ENCODE measurements around the gene DCLK3. TPM values are rescaled to one million over a fixed set of nuclear protein-coding genes. Genes with fewer than 3 reads are reported as not detected.

Gene DCLK3
- total RNA-seq, 1 experiment from 2014 or later: not detected

DNA sequence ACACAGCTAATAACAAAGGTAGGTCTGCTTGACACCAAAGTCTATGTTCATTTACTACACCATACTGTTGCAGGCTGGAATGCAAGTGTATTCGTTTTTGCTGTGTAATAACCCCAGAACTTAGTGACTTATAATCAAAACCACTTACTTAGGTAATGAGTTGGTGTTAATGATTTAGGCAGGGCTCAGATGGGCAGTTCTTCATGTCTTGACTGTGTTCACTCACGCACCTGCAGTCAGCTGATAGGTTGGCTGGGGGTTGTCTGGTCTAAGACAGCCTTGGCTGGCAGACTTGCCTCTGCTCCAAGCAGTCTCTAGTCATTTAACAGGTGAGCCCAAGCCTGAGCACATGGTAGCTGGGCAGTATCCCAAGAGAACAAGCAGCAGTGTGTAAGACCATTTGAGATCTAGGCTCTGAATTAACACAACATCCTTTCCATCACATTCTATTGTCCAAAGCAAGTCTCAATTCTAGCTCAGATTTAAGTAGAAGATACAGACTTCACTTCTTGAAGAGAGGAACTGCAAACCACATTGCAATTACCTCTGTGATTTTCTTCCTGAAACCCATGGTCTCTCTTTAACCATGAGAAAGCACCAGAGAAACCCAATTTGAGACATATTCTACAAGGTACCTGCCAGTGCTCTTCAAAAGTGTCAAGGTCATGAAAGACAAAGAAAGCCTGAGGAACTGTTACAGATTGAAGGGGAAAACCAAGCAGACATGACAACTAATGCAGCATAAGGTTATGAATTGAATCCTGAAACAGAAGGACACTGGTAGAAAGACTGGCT is 13.3 kb upstream of the DCLK3 start:
- no peak overlapping the region for H3K4me3 Mint-ChIP-seq (ENCODE audit: unreplicated experiment)
- no peaks in the 10 kb centered on the region for H3K9me3 Mint-ChIP-seq (ENCODE audit: unreplicated experiment)
- no peaks in the 10 kb centered on the region for H3K4me1 Mint-ChIP-seq (ENCODE audit: low read depth, unreplicated experiment)
- Histone ChIP-seq H3K27me3 (replicated peaks; ENCODE audit: control insufficient read depth, insufficient read depth, low read length) (no peaks in the 10 kb centered on the region), H3K4me1 (peaks cover 9% of the 10 kb centered on the region; the same call in 1 of the 2 replicates), H3K4me3 (ENCODE audit: low read depth, low read length) (no peak overlapping the region), H3K9me3 (no peaks in the 10 kb centered on the region), H3K36me3 (ENCODE audit: control insufficient read depth, insufficient read depth, low read length) (no peaks in the 10 kb centered on the region)
- DNase-seq: no peak
- intact Hi-C loops (cut with micrococcal nuclease; ENCODE audit: unreplicated experiment): no loop called here
- no TSS peak for BruUV-seq (replicated peaks)
- no peaks in the 10 kb centered on the region for H3K36me3 Mint-ChIP-seq (ENCODE audit: insufficient read depth, unreplicated experiment)
- H3K27me3 Mint-ChIP-seq (ENCODE audit: insufficient read depth, unreplicated experiment): peaks cover 7% of the 10 kb centered on the region
- ChIA-PET CTCF (no interaction called here), POLR2A (no interaction called here)
- H3K27ac Mint-ChIP-seq (ENCODE audit: unreplicated experiment): no peak overlapping the region
- TF ChIP-seq, protein P1, sequence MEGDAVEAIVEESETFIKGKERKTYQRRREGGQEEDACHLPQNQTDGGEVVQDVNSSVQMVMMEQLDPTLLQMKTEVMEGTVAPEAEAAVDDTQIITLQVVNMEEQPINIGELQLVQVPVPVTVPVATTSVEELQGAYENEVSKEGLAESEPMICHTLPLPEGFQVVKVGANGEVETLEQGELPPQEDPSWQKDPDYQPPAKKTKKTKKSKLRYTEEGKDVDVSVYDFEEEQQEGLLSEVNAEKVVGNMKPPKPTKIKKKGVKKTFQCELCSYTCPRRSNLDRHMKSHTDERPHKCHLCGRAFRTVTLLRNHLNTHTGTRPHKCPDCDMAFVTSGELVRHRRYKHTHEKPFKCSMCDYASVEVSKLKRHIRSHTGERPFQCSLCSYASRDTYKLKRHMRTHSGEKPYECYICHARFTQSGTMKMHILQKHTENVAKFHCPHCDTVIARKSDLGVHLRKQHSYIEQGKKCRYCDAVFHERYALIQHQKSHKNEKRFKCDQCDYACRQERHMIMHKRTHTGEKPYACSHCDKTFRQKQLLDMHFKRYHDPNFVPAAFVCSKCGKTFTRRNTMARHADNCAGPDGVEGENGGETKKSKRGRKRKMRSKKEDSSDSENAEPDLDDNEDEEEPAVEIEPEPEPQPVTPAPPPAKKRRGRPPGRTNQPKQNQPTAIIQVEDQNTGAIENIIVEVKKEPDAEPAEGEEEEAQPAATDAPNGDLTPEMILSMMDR (IDR thresholded peaks at IDR 0.05; ENCODE audit: insufficient read depth in 1 of 2, low read depth in 1 of 2, low read length in 1 of 2, severe bottlenecking in 1 of 2, unreplicated experiment in 1 of 2): no peak

DNA sequence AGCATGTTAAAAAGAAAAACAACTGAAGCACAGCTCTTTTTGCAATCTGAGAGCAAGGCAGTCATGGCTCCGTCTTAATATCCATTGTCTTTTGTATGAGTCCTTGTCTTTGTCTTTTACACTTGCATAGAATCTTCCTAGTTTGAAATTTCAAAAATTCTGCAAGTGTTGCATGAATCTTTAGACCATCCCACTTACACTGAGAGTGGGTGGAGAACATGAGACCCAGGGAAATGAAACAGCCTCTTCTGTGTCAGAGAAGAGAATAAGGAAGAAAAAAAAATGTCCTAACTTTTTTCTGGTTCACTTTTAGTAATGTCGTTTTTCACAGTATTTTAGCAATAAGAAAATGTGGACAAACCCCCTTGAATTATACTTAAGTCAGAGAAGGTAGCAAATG is 12.1 kb upstream of the DCLK3 start:
- no peak for DNase-seq
- no peaks in the 10 kb centered on the region for H3K36me3 Mint-ChIP-seq (ENCODE audit: insufficient read depth, unreplicated experiment)
- Histone ChIP-seq H3K27me3 (replicated peaks; ENCODE audit: control insufficient read depth, insufficient read depth, low read length) (no peaks in the 10 kb centered on the region), H3K4me3 (ENCODE audit: low read depth, low read length) (no peak overlapping the region), H3K4me1 (peaks cover 9% of the 10 kb centered on the region; the same call in 1 of the 2 replicates), H3K36me3 (ENCODE audit: control insufficient read depth, insufficient read depth, low read length) (no peaks in the 10 kb centered on the region), H3K9me3 (no peaks in the 10 kb centered on the region)
- no peaks in the 10 kb centered on the region for H3K4me1 Mint-ChIP-seq (ENCODE audit: low read depth, unreplicated experiment)
- no TSS peak for BruUV-seq (replicated peaks)
- no peaks in the 10 kb centered on the region for H3K9me3 Mint-ChIP-seq (ENCODE audit: unreplicated experiment)
- no peak overlapping the region for H3K4me3 Mint-ChIP-seq (ENCODE audit: unreplicated experiment)
- TF ChIP-seq, protein P1 (IDR thresholded peaks at IDR 0.05; ENCODE audit: insufficient read depth in 1 of 2, low read depth in 1 of 2, low read length in 1 of 2, severe bottlenecking in 1 of 2, unreplicated experiment in 1 of 2): no peak
- intact Hi-C loops (cut with micrococcal nuclease; ENCODE audit: unreplicated experiment): no loop called here
- H3K27me3 Mint-ChIP-seq (ENCODE audit: insufficient read depth, unreplicated experiment): peaks cover 5% of the 10 kb centered on the region
- ChIA-PET CTCF (no interaction called here), POLR2A (no interaction called here)
- no peak overlapping the region for H3K27ac Mint-ChIP-seq (ENCODE audit: unreplicated experiment)

DNA sequence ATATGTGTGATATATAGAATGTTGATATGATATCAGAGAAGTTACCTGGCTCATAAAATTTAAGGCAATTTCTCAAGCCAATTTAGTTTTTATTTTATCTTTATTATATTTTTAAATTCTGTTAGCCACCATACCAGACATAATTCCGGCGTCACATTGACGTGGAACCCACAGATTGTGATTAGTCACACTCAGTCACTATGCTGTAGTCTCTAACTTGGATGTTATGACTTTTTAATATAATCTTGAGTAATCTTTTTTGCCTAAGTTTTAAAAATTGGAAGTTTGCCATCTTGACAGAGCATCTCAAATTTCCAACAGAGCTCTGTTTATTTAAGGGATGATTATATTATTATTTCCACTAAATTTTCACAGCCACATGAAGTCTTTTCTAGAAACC is 9.7 kb upstream of the DCLK3 start:
- H3K27me3 ChIP-seq (replicated peaks; ENCODE audit: control insufficient read depth, insufficient read depth, low read length): no peaks in the 10 kb centered on the region
- H3K4me3 ChIP-seq (ENCODE audit: low read depth, low read length): no peak overlapping the region
- Mint-ChIP-seq H3K27ac (ENCODE audit: unreplicated experiment) (no peak overlapping the region), H3K9me3 (ENCODE audit: unreplicated experiment) (no peaks in the 10 kb centered on the region), H3K36me3 (ENCODE audit: insufficient read depth, unreplicated experiment) (no peaks in the 10 kb centered on the region), H3K4me1 (ENCODE audit: low read depth, unreplicated experiment) (no peaks in the 10 kb centered on the region), H3K27me3 (ENCODE audit: insufficient read depth, unreplicated experiment) (peaks cover 12% of the 10 kb centered on the region), H3K4me3 (ENCODE audit: unreplicated experiment) (no peak overlapping the region)
- TF ChIP-seq, protein P1 (IDR thresholded peaks at IDR 0.05; ENCODE audit: insufficient read depth in 1 of 2, low read depth in 1 of 2, low read length in 1 of 2, severe bottlenecking in 1 of 2, unreplicated experiment in 1 of 2): no peak
- H3K36me3 ChIP-seq (ENCODE audit: control insufficient read depth, insufficient read depth, low read length): no peaks in the 10 kb centered on the region
- DNase-seq: no peak
- ChIA-PET CTCF (no interaction called here), POLR2A (no interaction called here)
- H3K4me1 ChIP-seq: peaks cover 9% of the 10 kb centered on the region; the same call in 1 of the 2 replicates
- no TSS peak for BruUV-seq (replicated peaks)
- intact Hi-C loops (cut with micrococcal nuclease; ENCODE audit: unreplicated experiment): no loop called here
- no peaks in the 10 kb centered on the region for H3K9me3 ChIP-seq

Data from Caco-2 (cell line).